Measurements from ENCODE around the gene FAP. TPM values are rescaled to one million over a fixed set of nuclear protein-coding genes. Genes with fewer than 3 reads are reported as not detected.

Gene FAP, protein sequence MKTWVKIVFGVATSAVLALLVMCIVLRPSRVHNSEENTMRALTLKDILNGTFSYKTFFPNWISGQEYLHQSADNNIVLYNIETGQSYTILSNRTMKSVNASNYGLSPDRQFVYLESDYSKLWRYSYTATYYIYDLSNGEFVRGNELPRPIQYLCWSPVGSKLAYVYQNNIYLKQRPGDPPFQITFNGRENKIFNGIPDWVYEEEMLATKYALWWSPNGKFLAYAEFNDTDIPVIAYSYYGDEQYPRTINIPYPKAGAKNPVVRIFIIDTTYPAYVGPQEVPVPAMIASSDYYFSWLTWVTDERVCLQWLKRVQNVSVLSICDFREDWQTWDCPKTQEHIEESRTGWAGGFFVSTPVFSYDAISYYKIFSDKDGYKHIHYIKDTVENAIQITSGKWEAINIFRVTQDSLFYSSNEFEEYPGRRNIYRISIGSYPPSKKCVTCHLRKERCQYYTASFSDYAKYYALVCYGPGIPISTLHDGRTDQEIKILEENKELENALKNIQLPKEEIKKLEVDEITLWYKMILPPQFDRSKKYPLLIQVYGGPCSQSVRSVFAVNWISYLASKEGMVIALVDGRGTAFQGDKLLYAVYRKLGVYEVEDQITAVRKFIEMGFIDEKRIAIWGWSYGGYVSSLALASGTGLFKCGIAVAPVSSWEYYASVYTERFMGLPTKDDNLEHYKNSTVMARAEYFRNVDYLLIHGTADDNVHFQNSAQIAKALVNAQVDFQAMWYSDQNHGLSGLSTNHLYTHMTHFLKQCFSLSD
- 62.0 and 62.9 TPM in 2 replicates for total RNA-seq

GRCh38 chr2:162243294-162243693 lies at the start of gene FAP:
TSS of gene FAP (minus strand) at chr2:162243445. CDS start at chr2:162243327, 118 bp downstream.

DNA sequence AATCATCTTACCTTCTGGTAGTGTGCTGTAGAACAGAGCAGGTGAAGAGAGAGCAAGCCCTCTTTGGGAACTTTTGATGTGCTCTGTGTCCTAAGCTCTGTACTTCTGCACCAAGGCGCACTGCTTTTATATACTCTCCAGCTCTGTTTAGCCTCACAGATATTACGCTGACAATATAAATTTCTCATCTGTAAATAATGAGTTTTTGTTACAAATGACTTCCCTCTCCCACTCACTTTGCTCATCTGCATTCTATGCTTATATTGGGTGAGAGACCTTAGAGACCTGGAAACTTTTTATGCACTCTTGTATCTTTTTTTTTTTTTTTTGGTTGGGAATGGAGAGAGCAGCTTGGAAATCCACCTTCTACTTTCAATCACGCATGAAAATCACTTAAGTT lies 91.1 kb downstream of the FAP start, which contains the start of gene GCG:
Gene GCG, minus strand, starts transcription at position 101 of the 400 bp plus-strand sequence. CDS start 3,069 bp downstream, outside the sequence.

Other genes starting within 250 kb of the FAP start
- gene DPP4, start 169.2 kb downstream of the FAP start, total RNA-seq, result 83.2 and 98.4 TPM in 2 replicates
- gene GCG, start 91.2 kb downstream of the FAP start, total RNA-seq, result 0.39 TPM in 1 of 2 replicates, not detected in the other
- gene IFIH1, start 75.2 kb upstream of the FAP start, total RNA-seq, result 1.8 and 2.0 TPM in 2 replicates
- gene GCA, start 100.7 kb upstream of the FAP start, total RNA-seq, result 5.9 and 8.4 TPM in 2 replicates

All from placental epithelial cell (primary cell).